AG04449 (cell line): ENCODE results near the gene HOXD12.

Source experiments
- CTCF ChIA-PET: fragments of 350-600 bp; formaldehyde crosslinking; extraction: SDS; loops from one replicate; lab custom pipeline; 2021; ENCODE audit warnings: antibody characterized with exemption; lab: Yijun Ruan, JAX
- POLR2A ChIA-PET: fragments of 400-600, 350-600 bp; formaldehyde crosslinking; extraction: SDS; loops from one replicate; lab custom pipeline; 2020; ENCODE audit warnings: antibody characterized with exemption, inconsistent platforms; lab: Yijun Ruan, JAX
- DNase-seq: peaks from one replicate; pipeline ENCODE4 v3.0.0-alpha.2; 2010; ENCODE audit warnings: low read depth, low spot score
- H3K4me3 ChIP-seq: 2 replicates; pipeline ENCODE4 v1.5.1; 2011; ENCODE audit warnings: low read depth, mild to moderate bottlenecking, control low read depth, low read length
- CTCF ChIP-seq: IDR thresholded peaks from one replicate; pipeline ENCODE4 v1.5.1; 2011; ENCODE audit warnings: mild to moderate bottlenecking, moderate library complexity, low read length, control low read depth, inconsistent platforms; ENCODE audit not compliant: insufficient read depth; ENCODE audit errors: missing control alignments

HOXD12 gene

GRCh38 chr2:176099159-176099727, 352 bp upstream of the HOXD12 start:
- CTCF ChIA-PET = interaction anchor here (4.4 to 6.3 kb wide), 3 partner anchors 13 to 848 kb away, joined by 39 to 93 read pairs (median 82); no protein-coding TSS in a partner anchor
- no peak for DNase-seq
- H3K4me3 ChIP-seq = no peak overlapping the region
- no peak for TF ChIP-seq CTCF
- POLR2A ChIA-PET = no interaction called here

DNA sequence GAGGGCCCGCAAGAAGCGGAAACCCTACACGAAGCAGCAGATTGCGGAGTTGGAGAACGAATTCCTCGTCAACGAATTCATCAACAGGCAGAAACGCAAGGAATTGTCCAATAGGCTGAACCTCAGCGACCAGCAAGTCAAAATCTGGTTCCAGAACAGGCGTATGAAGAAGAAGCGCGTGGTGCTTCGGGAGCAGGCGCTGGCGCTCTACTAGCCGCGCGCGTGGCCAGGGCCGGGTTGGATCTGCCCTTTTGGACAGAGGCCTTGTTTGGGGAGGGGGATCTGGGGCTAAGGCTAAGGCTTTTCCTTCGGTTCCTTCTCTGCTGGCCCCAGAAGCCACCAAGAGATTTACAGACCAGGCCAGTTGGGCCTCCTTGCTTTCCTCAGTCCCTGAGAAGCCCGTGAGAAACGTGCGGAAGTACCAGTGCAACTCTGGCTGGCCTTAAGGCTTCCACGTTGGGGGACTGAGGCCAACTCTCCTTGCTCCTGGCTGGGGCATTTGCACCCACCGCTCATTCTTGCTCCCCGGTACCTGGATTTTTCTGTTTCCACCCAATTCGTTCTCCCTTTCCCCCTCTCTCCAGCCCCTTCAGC, 1.0 kb downstream of the HOXD12 start:
- CTCF ChIA-PET = no interaction called here
- no peak overlapping the region for H3K4me3 ChIP-seq
- POLR2A ChIA-PET = no interaction called here
- DNase-seq = no peak
- no peak for TF ChIP-seq CTCF

GRCh38 chr2:176101216-176101830, 1.7 kb downstream of the HOXD12 start:
- DNase-seq = no peak
- TF ChIP-seq CTCF = no peak
- ChIA-PET CTCF (interaction anchor here (2.1 to 2.3 kb wide), 2 partner anchors 9 to 26 kb away, joined by 6 to 22 read pairs; no protein-coding TSS in a partner anchor), POLR2A (no interaction called here)
- H3K4me3 ChIP-seq = no peak overlapping the region

DNA sequence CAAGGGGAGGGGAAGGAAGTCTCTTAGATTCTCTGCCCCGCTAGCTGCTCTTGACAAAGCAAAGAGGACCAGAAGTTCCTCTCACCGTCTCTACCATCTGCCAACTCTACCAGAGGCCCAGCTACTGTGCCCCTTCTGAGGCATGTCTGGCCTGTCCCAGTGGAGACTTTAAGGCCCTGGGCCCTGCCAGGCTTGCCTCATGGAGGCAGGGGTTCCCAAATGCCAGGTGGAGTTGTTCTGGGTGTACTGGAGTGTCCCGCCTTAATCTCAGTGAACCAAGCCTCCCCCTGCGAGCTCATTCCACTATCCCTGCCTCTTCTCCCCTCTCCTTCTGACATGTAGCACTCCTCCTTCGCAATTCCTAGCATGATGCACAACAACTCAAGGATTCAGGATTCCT, 2.2 kb downstream of the HOXD12 start:
- TF ChIP-seq CTCF = no peak
- POLR2A ChIA-PET = no interaction called here
- H3K4me3 ChIP-seq = no peak overlapping the region
- DNase-seq = no peak
- CTCF ChIA-PET = interaction anchor here (1.0 to 2.3 kb wide), 3 partner anchors 9 to 412 kb away, joined by 4 to 22 read pairs (median 6); no protein-coding TSS in a partner anchor

DNA sequence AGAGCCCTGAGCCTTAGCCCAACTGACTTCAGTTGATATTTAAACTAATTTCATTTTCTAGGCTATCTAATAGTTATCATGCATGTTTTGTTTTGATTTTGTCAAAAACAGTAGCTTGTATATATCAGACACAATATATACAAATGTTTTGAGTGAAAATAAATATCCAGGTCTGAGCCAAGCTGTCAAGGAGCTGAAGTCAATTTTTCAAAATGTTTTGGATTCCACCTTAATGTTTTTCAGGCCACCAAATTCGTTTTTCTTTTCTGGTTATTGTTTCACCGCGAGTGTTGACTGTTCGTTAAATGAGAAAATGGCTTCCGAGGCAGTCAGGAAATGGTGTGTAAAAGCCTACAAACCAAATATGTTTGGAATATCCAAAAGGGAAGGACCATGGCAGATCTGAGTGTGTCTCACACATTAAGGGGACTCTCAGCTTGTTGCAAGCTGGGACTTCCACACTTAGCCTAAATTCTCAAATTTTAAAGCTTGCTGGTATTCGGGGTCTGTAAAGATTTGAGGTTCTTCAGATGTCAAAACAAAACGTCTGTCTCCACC, 2.8 kb downstream of the HOXD12 start:
- ChIA-PET CTCF (interaction anchor here (0.9 to 2.3 kb wide), 7 partner anchors 8 to 1046 kb away, joined by 3 to 22 read pairs (median 5); no protein-coding TSS in a partner anchor), POLR2A (no interaction called here)
- H3K4me3 ChIP-seq = no peak overlapping the region

More for the DNA sequence above, 2.8 kb downstream of the HOXD12 start:
- no peak for TF ChIP-seq CTCF
- DNase-seq = no peak
